GDM1 (cell line): ENCODE measurements around the gene MAD2L1.
A peak's percentile ranks its signal among the peaks of the same experiment; 100 is the strongest.
"Not testable (repeated sequence)": the region's sequence is repeated elsewhere in the genome, so short reads cannot be mapped to it uniquely, and the experiment has no call there.

Experiments used
- DNase-seq: peaks from one replicate; lab custom pipeline; 2025; lab: John Stamatoyannopoulos, UW

Gene MAD2L1

GRCh38 chr4:120066517-120067340, at the start of gene MAD2L1:
Gene MAD2L1 (minus strand): TSS chr4:120066848. CDS start chr4:120066734, 114 bp downstream.
- DNase-seq: peak; percentile 97

DNA sequence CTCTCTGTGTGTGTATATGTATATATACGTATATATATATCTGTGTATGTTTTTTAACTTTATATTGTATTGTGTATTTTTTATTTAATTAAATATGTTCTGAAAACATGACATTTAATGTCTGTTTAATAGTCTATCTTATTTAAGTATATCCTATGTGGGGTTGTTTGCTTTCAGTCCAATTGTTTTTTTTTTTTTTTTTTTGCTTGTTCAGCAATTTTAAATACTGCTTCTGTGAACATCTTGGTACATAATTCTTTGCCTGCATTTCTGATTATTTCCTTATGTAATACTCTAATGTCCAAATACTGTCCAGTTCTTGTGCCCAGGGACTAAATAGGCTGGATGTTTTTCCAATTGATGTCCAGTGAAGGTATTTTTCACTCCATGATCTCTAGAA, 45.1 kb upstream of the MAD2L1 start:
- DNase-seq: no peak

GRCh38 chr4:120109406-120109805, 42.8 kb upstream of the MAD2L1 start:
- DNase-seq: no peak

GRCh38 chr4:120105472-120105871, 38.8 kb upstream of the MAD2L1 start:
- DNase-seq: no peak

GRCh38 chr4:120096508-120097297, 30.1 kb upstream of the MAD2L1 start:
- DNase-seq: no peak

GRCh38 chr4:120088507-120088906, 21.9 kb upstream of the MAD2L1 start:
- no peak for DNase-seq

DNA sequence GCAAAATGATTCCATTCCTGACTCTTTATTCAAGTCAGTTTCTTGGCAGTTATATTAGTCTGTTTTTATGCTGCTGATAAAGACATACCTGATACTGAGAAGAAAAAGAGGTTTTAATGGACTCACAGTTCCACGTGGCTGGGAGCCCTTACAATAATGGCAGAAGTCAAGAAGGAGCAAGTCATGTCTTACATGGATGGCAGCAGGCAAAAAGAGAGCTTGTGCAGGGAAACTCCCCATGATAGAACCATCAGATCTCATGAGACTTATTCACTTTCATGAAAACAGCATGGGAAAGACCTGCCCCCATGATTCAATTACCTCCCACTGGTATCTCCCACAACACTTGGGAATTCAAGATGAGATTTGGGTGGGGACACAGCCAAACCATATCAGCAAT, 21.4 kb upstream of the MAD2L1 start:
- not testable (repeated sequence) for DNase-seq

GRCh38 chr4:120085705-120086104, 19.1 kb upstream of the MAD2L1 start:
- no peak for DNase-seq

DNA sequence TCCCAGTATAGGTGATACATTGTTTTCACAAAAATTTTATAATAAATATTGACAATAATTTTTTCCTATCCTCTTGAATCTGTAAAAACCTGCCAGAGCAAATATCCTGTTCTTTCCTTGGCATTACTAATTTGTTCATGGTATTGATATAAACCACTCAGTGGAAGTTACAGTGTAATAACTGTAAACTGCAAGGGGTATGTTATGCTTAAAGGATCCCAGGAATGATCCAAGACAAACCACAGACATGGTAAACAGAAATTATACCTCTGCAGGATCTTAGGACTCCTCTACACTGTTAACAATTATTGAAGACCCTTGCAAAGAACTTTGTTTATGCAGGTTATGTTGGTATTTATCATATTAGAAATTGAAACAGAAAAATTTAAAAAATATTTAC, 17.7 kb upstream of the MAD2L1 start:
- DNase-seq: no peak

DNA sequence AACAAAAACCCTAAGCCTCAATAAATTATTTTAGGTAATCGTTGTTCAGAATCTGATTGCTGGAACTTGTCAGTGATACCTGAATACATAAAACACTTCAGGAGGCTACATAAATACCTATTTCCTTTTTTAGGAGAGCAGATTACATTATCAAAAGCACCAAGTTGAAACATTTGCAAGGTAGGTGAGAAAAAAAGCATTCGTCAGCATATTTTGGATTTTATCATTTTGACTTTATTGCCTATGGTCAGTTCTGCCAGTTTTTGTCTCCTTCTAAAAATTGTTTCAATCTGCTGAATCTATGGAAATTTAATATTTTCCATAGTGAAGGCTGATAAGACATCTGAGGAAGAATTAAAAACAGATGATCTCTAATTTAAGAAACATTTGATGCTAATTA, 16.5 kb upstream of the MAD2L1 start:
- DNase-seq: no peak

DNA sequence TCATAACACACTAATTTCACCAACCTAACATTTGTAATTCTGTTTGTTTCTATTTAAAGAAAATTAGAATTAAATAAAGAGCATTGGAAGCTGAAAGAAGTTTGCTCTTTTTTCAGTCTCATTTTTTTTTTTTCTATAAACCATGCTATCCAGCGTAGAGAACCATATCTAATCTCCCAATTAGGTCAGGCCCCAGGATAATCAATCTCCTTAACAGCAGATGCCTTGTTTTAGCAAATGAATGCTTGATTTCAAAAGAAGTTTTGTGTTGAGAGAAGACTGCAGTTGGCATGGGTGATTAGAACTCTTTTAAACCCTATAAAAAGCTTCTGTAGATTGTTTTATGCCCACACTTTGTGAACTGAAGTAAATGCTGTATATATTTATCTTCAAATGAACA, 15.6 kb upstream of the MAD2L1 start:
- DNase-seq: no peak

DNA sequence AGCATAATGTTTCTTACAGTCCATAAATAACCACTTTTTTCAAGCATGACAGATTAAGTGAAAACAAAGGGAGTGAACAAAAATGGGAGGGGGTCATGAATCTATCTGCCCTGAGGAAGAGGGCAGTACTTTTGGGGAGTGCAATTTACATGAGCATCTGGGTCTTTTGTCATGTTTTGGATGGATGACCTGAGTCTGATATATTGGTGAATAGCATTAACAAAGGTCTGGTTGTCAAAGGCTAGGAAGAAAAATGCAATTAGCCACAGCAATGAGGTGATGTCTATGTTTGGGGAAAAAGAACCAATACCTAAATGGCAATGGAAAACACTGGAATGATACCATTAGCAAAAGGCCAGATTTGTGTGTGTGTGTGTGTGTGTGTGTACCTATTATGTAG, 15.1 kb upstream of the MAD2L1 start:
- DNase-seq: no peak

DNA sequence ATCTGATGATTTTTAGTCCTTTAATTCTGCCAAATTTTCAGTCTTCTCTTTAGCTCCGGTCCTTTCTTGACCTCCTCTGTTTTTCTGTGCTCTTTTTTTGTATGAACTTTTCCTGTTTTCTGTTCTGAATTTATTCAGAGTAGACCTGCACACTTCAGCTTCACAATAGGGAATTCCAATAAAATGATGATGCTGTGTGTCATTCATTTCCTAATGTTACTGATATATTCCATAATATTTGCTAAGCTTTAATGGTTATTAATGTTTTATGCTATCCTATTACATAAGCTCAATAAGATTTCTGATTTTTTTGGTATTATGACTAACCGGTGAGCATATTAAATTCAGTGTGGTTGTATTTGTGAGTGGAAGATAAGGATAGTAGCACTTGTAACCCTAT, 13.9 kb upstream of the MAD2L1 start:
- DNase-seq: no peak

GRCh38 chr4:120079839-120080520, 13.3 kb upstream of the MAD2L1 start:
- DNase-seq: no peak

- DNase-seq: no peak
Observed at GRCh38 chr4:120078216-120078615, 11.6 kb upstream of the MAD2L1 start.

GRCh38 chr4:120071192-120071795, 4.6 kb upstream of the MAD2L1 start:
- DNase-seq: peak; percentile 35

GRCh38 chr4:120070196-120070595, 3.5 kb upstream of the MAD2L1 start:
- DNase-seq: no peak

DNA sequence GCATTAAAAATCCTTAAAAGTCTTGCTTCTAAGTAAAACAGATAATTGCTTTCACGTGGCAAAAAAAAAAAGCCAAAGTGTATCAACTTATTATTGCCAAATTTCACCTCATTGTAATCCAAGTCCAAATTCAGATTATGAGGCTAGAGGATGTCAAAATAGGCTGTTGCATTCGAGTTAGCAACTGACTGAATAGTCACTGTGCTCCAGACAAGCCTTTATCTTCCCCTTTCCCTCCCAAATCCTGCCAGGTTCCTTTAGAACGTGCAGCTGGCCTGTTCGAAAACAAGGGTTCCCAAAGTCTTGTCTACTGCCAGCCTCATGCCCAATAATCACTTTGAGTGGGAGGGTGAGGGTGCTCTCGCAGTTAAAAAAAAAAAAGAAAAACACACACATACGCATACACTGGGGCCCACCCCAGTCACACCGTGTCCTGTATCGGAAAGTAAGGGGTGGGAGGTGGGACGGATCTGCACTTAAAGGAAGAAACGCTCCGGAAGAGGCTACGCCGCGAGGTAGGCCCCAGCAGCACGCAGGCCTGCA, 603 bp downstream of the MAD2L1 start:
- DNase-seq: no peak

GRCh38 chr4:120064887-120065286, 1.8 kb downstream of the MAD2L1 start:
- no peak for DNase-seq

DNA sequence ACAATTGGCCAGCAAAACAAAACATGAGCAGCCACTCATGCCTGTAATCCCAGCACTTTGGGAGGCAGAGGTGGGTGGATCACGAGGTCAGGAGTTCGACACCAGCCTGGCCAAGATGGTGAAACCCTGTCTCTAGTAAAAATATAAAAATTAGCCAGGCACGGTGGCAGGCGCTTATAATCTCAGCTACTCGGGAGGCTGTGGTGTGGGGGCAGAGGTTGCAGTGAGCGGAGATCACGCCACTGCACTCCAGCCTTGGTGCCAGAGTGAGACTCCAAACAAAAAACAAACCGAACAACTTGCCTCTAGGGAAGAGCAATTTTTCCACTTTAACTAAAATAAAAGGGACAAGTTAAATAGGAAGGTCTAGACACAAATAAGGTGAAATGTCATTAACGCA, 2.9 kb downstream of the MAD2L1 start:
- DNase-seq: not testable (repeated sequence)

GRCh38 chr4:120062663-120063195, 3.9 kb downstream of the MAD2L1 start:
- DNase-seq: no peak

- DNase-seq: no peak
Observed at GRCh38 chr4:120059036-120059435, 7.6 kb downstream of the MAD2L1 start.
